ENCODE results near the gene CLDN5. TPM values are rescaled to one million over a fixed set of nuclear protein-coding genes. Genes with fewer than 3 reads are reported as not detected.

The CLDN5 gene
- total RNA-seq, 1 donor from 2014 or later = 904 TPM

GRCh38 chr22:19482297-19482696 is 41.9 kb downstream of the CLDN5 start:
- no peak for DNase-seq (ENCODE audit: low read depth in 2 of 2)

- DNase-seq (ENCODE audit: low read depth in 2 of 2) = no peak
These were observed 43.4 kb downstream of the CLDN5 start for GRCh38 chr22:19480789-19481188.

DNA sequence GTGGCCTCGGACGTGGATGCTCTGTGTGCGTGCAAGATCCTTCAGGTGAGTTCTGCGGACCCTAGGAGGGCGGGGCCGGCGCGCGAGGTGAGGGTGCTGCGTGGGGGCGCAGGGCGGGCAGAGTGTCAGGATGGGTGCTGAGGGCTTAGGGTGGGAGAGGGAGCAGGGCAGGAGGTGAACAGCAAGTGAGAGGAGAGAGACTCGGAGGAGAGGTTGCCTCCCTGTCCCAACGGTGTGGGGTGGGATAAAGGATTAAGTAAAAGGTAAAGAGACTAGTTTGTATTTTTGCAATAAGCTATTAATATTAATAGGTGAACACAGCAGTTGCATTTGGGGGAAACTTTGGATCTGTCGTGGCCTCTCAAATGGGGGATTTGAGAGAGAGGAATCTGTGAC is 44.0 kb downstream of the CLDN5 start:
- DNase-seq (ENCODE audit: low read depth in 2 of 2) = no peak

DNA sequence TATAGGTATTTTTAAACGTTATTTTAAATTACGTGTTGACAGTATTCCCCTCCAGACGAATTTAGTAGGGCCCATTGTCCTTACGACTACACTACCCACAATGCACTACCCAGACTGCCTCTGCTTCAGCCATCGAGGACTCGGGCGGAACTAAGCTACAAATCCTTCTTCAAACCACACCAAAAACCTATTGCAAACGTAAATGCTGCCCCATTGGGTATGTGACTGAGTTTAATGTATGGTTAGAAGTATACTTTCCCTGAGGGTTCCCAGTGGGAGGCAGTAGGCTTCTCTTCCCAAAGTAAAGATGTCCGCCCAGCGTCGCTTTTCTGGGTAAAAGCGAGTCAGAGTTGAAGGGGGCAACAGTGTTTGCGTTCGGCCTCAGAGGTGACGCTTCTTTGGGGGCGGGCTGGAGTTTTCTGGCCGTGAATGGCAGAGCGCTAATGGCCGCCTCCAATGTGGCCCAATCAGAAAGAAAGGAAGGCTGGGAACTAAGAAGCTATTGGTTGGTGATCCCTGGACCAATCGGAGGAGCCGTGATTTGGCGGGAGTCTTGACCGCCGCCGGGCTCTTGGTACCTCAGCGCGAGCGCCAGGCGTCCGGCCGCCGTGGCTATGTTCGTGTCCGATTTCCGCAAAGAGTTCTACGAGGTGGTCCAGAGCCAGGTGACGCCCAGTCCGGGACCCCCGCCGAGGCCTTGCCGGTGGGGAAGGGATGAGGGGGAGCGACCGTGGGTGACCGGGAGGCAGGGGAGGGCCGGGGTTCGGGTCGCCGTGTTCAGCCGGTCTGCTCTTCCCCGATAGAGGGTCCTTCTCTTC is 44.6 kb downstream of the CLDN5 start, which contains the start of gene CDC45:
TSS of gene CDC45 (plus strand) at position 566 of the 818 bp plus-strand sequence. CDS start at position 615, 49 bp downstream.
- DNase-seq (ENCODE audit: low read depth in 2 of 2) = peak; percentile 99

- peak; percentile 80 to 83 for DNase-seq (ENCODE audit: low read depth in 2 of 2)
These were observed 45.3 kb downstream of the CLDN5 start, which contains the start of gene UFD1 for GRCh38 chr22:19478901-19479354. UFD1 (minus strand) TSS chr22:19479193; CDS start chr22:19479085, 108 bp downstream.

DNA sequence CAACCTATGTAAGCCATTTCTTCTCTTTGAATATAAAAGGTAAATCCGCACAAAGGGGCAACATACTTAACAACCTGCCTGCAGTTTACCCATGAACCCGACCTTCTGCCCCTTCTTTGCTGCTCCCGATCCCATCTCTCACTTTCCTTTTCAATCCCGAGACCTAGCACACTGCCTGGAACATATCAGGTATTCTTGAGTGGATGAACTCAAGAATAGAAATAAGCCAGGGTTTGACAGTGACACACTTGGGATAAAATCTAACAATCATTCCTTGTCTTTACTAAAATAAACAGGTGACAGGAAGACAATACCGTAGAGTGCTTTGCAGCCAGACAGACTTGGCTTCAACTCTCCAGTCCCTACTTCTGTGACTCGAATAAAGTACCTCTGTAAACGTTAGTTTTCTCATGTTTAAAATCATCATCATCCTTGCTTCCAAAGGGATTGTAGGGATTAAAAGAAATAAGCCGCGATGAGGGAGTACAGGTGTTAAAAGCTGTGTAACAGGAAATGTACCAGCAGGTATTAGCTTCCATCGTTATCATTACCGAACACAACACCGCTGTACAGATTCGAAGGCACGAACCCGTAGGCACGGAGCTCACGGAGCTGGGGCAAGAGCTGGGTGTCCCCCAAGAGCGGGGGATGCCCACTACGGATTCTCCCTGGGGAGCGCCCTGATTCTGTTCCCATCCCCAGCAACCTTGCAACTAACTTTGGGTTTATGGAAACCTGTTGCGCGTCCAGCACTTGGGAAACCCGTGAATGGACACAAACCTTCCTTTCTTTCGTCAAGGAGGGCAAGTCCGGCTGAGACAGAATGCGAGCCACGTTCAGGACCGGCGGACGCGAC is 45.9 kb downstream of the CLDN5 start:
- DNase-seq (ENCODE audit: low read depth in 2 of 2) = no peak

DNA sequence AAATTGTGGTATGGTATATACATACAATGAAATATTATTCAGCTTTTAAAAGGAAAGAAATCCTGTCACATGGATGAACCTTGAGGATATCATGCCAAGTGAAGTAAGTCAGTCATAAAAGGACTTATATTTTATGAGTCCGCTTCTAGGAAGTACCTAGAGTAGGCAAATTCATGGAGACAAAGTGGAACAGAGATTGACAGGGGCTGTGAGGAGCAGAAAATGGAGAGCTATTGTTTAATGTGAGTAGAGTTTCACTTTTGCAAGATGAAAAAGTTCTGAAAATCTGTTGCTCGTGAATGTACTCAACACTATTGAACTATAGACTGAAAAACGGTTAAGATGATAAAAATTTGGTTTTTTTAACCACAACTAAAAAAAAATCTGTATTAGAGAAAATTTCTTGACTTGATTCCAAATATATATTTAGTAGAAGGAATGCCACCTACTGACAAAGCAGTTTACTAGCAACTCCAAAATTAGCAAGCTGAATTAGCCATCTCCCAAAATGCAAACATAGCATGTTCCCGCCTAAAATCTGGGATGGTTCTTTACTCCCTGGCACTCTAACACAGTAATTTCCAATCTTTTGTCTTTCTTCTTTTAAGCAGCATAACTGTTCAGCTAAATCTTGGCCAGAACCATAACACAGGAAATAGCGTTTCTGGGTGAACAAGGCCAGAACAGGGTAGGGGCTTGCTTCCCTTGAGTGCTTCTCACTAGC is 46.7 kb downstream of the CLDN5 start:
- peak; percentile 20 to 38 for DNase-seq (ENCODE audit: low read depth in 2 of 2)

DNA sequence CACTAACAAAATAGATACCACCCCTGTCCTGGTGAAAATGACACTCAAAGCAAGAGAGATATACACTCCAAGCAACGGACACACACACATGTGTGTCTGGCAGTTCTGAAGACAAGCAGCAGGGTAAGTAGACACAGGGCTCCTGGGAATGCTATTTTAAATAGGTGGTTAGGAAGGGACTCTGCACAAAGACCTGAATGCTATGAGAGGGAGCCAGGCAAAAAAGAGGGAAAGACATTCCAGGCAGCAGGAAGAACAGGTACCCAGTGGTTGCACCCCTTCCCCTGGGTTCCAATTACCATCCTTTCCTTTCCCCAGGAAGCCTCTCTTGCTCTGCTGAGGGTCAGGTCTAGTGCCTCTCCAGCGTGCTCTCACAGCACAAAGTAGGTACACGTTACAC is 48.2 kb downstream of the CLDN5 start:
- DNase-seq (ENCODE audit: low read depth in 2 of 2) = no peak

GRCh38 chr22:19473578-19473977 is 50.6 kb downstream of the CLDN5 start:
- peak in 1 of 2 donors; percentile 11 for DNase-seq (ENCODE audit: low read depth in 2 of 2)

Other genes with a start within 250 kb of the CLDN5 start
- 2.0 and 4.0 TPM in 2 replicates for gene CLTCL1, start 232.7 kb downstream of the CLDN5 start, total RNA-seq
- gene HIRA, start 92.7 kb downstream of the CLDN5 start, total RNA-seq = 12.2 and 14.7 TPM in 2 replicates
- gene MRPL40, start 91.9 kb downstream of the CLDN5 start, total RNA-seq = 19.4 and 22.7 TPM in 2 replicates
- 17.0 and 26.6 TPM in 2 replicates for gene C22orf39, start 76.7 kb downstream of the CLDN5 start, total RNA-seq
- gene UFD1, start 45.2 kb downstream of the CLDN5 start, total RNA-seq = 82.5 and 101 TPM in 2 replicates
- gene CDC45, start 44.5 kb downstream of the CLDN5 start, total RNA-seq = 3.0 and 12.2 TPM in 2 replicates
- 14.8 and 19.8 TPM in 2 replicates for gene SEPTIN5, start 190.1 kb upstream of the CLDN5 start, total RNA-seq
- 2.6 and 3.0 TPM in 2 replicates for gene GP1BB, start 199.1 kb upstream of the CLDN5 start, total RNA-seq
- 29.0 and 74.2 TPM in 2 replicates for gene TBX1, start 236.4 kb upstream of the CLDN5 start, total RNA-seq

Data from lung microvascular endothelial cell (primary cell).